Uterus (tissue), 4 donors: ENCODE data around the gene RHOXF2B. TPM values are rescaled to one million over a fixed set of nuclear protein-coding genes. Genes with fewer than 3 reads are reported as not detected.
"Not testable (repeated sequence)": the region's sequence is repeated elsewhere in the genome, so short reads cannot be mapped to it uniquely, and the experiment has no call there.

Experiments
- DNase-seq, 2 donors: peaks; one replicate each; pipeline ENCODE4 v3.0.0-alpha.2; 2019 to 2020
- H3K27ac ChIP-seq, 2 donors: fragments of 200-600 bp; sonication (generic); 1 replicate in 1 of 2; 2 replicates in 1 of 2; pipeline ENCODE4 v1.5.1; 2016 to 2018
- H3K27me3 ChIP-seq, 2 donors: fragments of 200-600 bp; sonication (generic); one replicate each; pipeline ENCODE4 v1.5.1; 2018 to 2019; ENCODE audit warnings: control low read depth in 1 of 2
- H3K36me3 ChIP-seq, 2 donors: fragments of 200-600 bp; sonication (generic); one replicate each; pipeline ENCODE4 v1.5.1; 2019; ENCODE audit warnings: control low read depth in 1 of 2
- H3K4me1 ChIP-seq, 2 donors: fragments of 200-600 bp; sonication (generic); one replicate each; pipeline ENCODE4 v1.5.1; 2018 to 2019; ENCODE audit warnings: control low read depth in 1 of 2
- H3K4me3 ChIP-seq, 2 donors: fragments of 200-600 bp; sonication (generic); 1 replicate in 1 of 2; 2 replicates in 1 of 2; pipeline ENCODE4 v1.5.1; 2018 to 2019; ENCODE audit warnings: mild to moderate bottlenecking in 1 of 2
- H3K9me3 ChIP-seq, 2 donors: fragments of 200-600 bp; sonication (generic); one replicate each; pipeline ENCODE4 v1.5.1; 2019; ENCODE audit warnings: control low read depth in 1 of 2
- POLR2A ChIP-seq, 2 donors: fragments of 450-650 bp; IDR thresholded peaks; one replicate each; pipeline ENCODE4 v1.6.1; 2016; ENCODE audit warnings: antibody characterized with exemption in 2 of 2, mild to moderate bottlenecking in 1 of 2, moderate library complexity in 1 of 2
- intact Hi-C: fragments of 100-400 bp; cut with DNase I; formaldehyde crosslinking; loops from one replicate; pipeline ENCODE4 v1.15.1; 2023; ENCODE audit warnings: low total_unique reads
- total RNA-seq, 4 donors: library from RNA; depleted of rRNA in 3 of 4; stranded (reverse); fragments of >200 nt in 3 of 4; gene quantifications; one replicate each; pipeline versions ENCODE4 v1.1.0 to v1.2.4, GENCODE V29; 2014 to 2023
- TF ChIP-seq, protein P1 (sequence below), 4 experiments: fragments of 200-600 bp in 2 of 4; fragments of 450-650 bp in 2 of 4; sonication (generic) in 2 of 4; IDR thresholded peaks; one replicate each; pipeline ENCODE4 v1.5.1; 2016 to 2019; ENCODE audit warnings: antibody characterized with exemption in 4 of 4, mild to moderate bottlenecking in 2 of 4, moderate library complexity in 1 of 4
- donor health status: DM: yes; HTN: yes; CAD: no.

RHOXF2B gene
- total RNA-seq, 4 donors from 2014 or later = not detected

DNA sequence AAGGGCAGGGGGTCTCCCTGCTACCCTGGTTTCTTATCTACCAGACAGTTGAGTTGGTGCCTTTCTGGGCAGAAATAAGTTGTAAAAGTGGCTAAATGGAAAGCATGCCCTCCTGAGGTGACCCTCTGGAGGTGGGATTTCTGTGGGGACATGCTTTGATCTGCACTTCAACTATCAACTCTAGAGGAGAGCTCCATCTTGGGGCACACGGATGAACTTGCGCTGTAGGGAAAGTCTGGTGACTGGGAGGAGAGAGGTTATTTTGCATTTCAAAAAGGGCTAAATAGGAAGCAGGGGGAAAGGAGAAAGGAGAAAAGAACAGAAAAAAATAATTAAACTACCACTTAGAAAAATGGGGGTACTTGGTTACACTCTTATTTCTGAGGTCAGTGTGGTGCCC lies 12.7 kb upstream of the RHOXF2B start:
- H3K4me1 ChIP-seq = no peaks in the 10 kb centered on the region
- H3K36me3 ChIP-seq = no peaks in the 10 kb centered on the region
- no peaks in the 10 kb centered on the region for H3K9me3 ChIP-seq
- H3K27ac ChIP-seq = no peak overlapping the region
- no peak overlapping the region for H3K4me3 ChIP-seq
- intact Hi-C loops = no loop called here
- TF ChIP-seq, protein P1, sequence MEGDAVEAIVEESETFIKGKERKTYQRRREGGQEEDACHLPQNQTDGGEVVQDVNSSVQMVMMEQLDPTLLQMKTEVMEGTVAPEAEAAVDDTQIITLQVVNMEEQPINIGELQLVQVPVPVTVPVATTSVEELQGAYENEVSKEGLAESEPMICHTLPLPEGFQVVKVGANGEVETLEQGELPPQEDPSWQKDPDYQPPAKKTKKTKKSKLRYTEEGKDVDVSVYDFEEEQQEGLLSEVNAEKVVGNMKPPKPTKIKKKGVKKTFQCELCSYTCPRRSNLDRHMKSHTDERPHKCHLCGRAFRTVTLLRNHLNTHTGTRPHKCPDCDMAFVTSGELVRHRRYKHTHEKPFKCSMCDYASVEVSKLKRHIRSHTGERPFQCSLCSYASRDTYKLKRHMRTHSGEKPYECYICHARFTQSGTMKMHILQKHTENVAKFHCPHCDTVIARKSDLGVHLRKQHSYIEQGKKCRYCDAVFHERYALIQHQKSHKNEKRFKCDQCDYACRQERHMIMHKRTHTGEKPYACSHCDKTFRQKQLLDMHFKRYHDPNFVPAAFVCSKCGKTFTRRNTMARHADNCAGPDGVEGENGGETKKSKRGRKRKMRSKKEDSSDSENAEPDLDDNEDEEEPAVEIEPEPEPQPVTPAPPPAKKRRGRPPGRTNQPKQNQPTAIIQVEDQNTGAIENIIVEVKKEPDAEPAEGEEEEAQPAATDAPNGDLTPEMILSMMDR (IDR thresholded peaks at IDR 0.05) = no peak
- TF ChIP-seq POLR2A (IDR thresholded peaks at IDR 0.05) = no peak
- DNase-seq = no peak
- no peaks in the 10 kb centered on the region for H3K27me3 ChIP-seq

DNA sequence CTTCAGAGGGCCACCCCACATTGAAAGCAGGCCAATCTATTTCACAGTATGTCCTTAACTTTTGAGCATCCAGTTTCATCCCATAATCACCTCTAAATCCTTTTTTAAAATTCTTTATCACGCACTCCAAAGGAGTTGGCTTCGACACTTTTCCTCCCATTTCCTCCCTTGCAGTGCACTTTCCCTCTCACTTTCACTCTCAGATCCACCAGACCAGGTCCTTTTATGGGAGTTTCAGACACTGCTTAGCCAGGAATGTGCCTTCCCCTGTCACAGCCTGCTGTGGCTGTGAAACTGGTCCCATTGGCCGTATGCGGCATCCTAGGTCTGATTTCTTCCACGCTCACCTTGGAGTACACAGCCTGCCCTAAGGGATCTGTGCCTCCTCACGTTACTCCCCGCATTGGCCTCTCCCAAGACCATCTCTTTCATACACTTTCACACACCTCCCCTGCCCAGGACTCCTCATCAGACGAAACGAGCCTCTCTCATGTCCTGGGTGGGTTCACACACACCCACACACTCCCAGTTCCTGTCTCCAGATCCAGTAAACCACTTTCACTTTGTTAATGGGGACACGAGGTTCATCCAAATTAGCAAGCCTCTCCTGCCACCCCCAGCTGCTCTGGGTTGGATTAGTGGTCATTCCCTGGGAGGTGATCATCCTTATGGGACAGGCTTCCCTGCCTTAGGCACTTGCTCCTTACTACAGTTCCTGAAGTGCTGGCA lies 10.0 kb upstream of the RHOXF2B start:
- Histone ChIP-seq H3K27me3 (no peaks in the 10 kb centered on the region), H3K36me3 (no peaks in the 10 kb centered on the region), H3K27ac (peak overlapping the region in 1 of 2 donors; percentile 15), H3K4me1 (no peaks in the 10 kb centered on the region), H3K4me3 (peak overlapping the region in 1 of 2 donors; percentile 14), H3K9me3 (no peaks in the 10 kb centered on the region)
- intact Hi-C loops = no loop called here
- TF ChIP-seq, protein P1 (IDR thresholded peaks at IDR 0.05) = no peak
- no peak for TF ChIP-seq POLR2A (IDR thresholded peaks at IDR 0.05)
- no peak for DNase-seq

DNA sequence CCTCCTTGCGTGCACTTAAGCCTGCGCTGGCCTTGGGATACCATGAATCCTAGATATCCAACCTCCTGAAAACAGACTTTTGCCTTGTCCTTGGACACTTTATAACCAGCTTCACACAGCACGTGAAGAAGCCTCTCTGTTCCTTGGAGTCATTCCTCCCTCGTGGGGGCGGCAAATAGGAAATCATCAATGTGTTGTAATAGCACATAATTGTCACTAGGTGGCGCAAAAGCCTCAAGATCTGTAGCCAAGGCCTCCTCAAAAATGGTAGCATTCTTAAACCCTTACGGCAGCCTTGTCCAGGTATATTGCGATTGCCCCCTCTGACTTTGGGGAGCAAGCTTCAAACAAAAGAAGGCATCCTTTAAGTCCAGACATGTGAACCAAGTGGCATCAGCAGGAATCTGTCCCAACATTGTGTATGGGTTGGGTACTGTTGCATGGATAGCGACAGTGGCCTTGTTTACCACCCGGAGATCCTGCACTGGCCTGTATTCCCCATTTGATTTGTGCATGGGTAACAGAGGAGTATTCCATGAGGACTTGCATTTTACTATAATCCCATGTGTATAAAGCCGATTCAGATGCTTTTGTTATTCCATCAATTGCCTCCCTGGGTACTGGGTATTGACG lies 8.2 kb upstream of the RHOXF2B start:
- H3K27ac ChIP-seq, H3K27me3 ChIP-seq, H3K9me3 ChIP-seq, H3K36me3 ChIP-seq, H3K4me3 ChIP-seq, DNase-seq, H3K4me1 ChIP-seq, intact Hi-C loops: not testable (repeated sequence)

- H3K4me3 ChIP-seq, H3K9me3 ChIP-seq, H3K4me1 ChIP-seq, intact Hi-C loops, DNase-seq, H3K27ac ChIP-seq, H3K36me3 ChIP-seq, H3K27me3 ChIP-seq: not testable (repeated sequence)
Observed at GRCh38 chrX:120066169-120066568, 11.3 kb downstream of the RHOXF2B start.

GRCh38 chrX:120042712-120043111 lies 34.8 kb downstream of the RHOXF2B start:
- H3K4me3 ChIP-seq, H3K27me3 ChIP-seq, H3K27ac ChIP-seq, H3K4me1 ChIP-seq, H3K36me3 ChIP-seq, intact Hi-C loops, H3K9me3 ChIP-seq, DNase-seq: not testable (repeated sequence)

DNA sequence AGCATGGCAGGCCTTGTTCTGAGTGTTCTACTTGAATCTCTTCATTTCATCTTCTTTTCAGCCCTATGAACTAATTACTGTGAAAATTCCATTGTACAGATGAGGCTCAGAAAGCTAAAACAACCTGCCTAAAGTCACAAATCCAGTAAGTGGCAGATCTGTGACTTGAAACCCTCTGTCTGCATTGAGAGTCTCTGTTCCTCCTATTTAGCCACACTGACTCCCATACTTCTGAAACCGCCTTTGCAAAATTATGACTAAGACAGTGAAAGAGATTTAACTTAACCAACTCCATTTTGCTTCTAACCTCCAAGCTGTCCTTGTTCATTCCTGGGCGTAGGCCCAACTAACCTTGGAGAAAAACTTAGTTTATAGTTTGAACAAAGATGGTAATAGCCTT lies 35.2 kb downstream of the RHOXF2B start:
- DNase-seq, H3K27me3 ChIP-seq, H3K9me3 ChIP-seq, H3K36me3 ChIP-seq, intact Hi-C loops, H3K27ac ChIP-seq, H3K4me1 ChIP-seq, H3K4me3 ChIP-seq: not testable (repeated sequence)

DNA sequence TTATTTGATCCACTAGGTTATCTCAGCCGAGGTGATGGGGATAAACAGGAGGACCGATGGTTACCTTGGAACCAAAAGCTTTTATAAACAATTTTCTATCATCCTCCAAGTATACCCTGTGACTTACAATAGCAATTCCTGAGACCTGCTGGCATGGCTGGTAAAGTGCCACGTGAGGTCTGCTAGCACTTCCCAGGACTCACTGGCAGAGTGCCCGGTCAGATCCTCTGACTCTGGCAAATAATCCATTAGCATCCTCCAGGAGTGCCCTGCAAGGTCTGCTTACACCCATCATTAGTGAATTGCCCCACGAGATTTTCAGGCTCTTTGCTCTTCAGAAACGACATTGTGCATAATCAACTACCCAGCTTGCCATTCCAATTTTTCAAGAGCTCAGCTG lies 37.3 kb downstream of the RHOXF2B start:
- not testable (repeated sequence) for DNase-seq, H3K9me3 ChIP-seq, H3K4me1 ChIP-seq

DNA sequence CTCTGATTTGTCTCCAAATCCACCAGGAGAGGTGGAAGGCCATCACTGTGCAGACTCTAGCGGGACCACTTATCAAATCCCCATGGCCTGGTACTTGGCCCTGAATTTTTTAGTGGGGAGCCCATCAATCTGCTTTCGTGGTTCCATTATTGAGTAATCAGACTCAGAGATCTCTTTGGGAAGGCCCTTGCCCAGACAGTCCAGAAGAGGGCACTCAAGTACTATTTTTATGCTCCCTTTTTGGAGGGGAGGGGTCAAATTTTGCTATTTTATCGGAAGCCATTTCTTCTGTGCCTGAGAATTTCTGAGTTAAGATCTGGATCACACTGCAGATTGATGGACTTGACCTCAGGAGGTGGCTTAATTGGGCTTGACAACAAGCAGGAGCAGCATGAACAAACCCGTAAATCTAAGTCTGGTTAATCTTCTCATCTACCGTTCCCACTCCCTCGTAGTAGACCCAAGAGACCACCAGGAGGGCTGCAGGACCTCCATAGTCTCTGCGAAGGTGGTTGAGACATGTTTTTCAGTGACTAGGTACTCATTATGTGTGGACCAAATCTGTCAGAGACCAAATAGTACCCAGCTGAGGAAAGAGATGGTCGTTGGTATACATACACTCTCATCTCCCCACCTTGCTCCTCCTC lies 38.3 kb downstream of the RHOXF2B start:
- H3K36me3 ChIP-seq, DNase-seq, H3K4me3 ChIP-seq, H3K27ac ChIP-seq, H3K9me3 ChIP-seq, H3K27me3 ChIP-seq, H3K4me1 ChIP-seq, intact Hi-C loops: not testable (repeated sequence)

More for the DNA sequence above, 37.3 kb downstream of the RHOXF2B start:
- H3K27ac ChIP-seq, H3K27me3 ChIP-seq, H3K36me3 ChIP-seq, intact Hi-C loops, H3K4me3 ChIP-seq: not testable (repeated sequence)
